NCI-H524 treated with DMSO at 0.1 percent for 48 hours (cell line): ENCODE data around the gene BAHCC1.

Experiments
- DNase-seq: peaks from one replicate; lab custom pipeline; 2025; lab: John Stamatoyannopoulos, UW

The BAHCC1 gene

DNA sequence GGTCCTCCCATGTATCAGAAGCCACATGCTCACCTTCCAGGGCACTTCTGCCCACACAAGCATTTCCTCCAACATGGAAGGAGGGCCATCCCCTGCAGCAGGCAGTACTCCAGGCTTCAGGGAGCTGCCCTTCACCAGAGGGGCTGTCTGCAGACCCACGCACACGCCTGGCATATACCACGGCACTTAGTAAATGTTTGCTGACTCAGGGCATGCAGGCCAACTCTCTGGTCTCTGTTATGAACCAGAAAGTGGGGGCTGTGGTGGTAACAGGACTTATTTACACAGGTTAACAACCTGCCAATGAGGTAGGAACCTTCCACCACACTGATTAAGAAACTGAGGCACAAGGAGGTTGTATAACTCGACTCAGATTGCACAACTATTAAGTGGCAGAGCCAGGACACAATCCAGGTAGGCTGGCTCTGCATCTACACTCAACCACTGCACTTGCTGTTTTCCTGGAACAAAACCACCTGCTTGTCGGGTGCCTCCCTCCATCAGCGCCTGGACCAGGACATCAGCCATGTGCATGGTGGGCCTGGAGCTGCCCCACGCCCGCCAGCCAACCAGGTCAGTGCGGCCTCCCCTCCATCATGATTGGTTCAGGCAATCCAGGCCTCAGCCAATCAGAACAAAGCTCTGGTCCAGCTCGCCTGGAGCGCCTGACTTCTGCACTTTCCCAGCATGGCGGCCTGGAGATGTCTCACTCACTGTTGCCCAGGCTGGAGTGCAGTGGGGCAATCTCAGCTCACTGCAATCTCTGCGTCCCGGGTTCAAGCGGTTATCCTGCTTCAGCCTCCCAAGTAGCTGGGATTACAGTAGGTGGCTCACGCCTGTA lies 98.2 kb downstream of the BAHCC1 start:
- no peak for DNase-seq

DNA sequence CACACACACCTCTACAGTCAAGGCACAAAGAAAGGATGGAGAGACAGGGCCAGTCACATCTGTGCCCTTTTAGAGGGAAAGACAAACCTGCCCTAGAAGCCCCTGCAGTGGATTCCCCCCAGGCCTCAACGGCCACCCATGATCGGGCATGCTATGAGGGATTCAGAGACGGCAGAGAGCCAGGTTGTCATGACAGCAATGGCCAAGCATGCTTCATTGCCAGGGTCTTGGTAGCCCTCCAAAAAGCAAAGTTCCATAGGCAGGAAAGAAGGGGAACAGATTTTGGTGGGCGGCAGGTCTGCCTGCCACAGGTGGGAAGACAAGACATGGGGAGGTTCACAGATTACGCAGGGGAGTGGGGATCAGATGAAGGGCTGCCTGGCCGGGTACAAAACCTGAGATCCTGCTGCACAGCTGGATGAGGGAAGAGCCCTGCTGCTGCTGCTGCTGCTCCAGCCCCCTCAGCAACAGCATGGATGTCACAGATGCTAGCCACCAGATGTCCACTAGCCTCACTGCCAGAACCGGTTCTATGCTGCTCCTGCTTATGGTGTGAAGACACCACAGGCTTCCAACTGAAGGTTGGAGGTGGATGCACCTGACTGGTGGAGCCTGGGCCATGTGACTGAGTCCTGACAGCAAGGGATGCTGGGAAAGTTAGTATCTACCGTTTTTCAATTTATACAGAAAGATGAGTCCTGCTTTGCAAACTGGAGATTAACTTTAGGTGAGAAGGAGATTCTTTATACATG lies 99.5 kb downstream of the BAHCC1 start:
- DNase-seq: peak; percentile 96

DNA sequence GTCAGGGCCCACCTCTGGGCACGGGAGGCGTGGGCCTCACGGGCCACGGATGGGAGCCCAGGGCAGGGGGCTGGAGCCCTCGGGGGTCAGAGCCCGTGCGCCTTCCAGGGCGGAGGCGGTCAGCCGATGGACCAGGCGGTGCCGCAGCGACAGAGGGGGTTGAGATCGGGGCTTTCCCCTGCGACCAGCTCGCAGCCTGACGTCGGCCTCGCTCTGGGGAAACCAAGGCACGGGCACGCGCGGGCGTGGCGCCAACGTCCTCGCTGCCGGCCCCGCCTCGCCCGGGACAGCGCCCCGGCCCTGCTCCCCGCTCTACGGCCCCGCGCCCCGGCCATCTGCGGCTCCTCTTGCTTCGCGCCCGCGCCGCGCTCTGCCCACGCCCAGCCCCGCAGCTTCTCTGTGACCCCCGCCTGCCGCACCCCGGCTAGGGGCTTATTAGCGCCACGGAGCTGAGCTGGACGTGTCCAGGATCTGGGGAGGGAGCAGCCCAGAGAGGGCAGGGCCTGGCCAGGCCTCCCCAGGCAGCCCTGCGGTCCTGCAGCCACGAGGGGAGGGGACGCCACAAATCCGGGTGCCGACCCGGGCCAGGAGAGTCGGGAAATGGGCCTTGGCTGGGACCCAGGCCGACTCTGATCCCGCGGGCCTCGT lies 103.8 kb downstream of the BAHCC1 start:
- DNase-seq: no peak

DNA sequence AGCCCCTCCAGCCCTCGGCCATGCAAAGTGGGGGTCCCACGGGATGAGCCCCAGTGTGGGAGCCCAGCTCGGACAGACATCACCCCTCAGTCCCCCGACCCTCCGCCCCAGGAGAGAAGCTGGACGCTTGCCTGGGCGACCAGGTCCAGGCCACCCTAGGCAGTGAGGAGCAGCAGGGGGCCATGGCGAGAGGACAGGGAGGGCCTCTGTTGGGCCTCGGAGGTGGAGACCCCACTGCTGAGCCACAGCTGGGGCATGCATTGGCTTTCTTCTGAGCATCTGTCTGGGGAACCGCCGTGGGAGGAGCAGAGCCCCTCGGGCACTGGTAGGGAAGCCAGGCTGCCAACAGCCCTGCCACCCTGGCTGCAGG lies 104.3 kb downstream of the BAHCC1 start:
- DNase-seq: no peak

DNA sequence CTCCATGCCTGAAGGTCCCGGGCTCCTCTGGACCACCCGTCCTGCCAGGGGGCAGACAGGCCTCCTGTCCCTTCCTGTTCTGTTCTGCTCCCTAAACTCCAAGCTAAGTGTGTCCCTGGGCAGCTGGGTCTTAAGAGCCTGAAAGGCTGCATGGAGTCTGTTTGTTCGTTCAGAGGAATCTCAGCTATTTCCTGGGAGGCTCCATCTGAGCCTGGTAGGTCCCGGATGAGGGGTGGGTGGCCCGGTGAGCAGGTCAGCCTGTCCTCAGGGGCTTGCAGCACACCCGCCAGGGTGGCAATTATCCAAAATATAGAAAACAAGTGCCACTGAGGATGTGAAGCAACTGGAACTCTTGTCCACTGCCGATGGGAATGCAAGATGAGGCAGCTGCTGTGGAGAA lies 104.8 kb downstream of the BAHCC1 start:
- DNase-seq: no peak

DNA sequence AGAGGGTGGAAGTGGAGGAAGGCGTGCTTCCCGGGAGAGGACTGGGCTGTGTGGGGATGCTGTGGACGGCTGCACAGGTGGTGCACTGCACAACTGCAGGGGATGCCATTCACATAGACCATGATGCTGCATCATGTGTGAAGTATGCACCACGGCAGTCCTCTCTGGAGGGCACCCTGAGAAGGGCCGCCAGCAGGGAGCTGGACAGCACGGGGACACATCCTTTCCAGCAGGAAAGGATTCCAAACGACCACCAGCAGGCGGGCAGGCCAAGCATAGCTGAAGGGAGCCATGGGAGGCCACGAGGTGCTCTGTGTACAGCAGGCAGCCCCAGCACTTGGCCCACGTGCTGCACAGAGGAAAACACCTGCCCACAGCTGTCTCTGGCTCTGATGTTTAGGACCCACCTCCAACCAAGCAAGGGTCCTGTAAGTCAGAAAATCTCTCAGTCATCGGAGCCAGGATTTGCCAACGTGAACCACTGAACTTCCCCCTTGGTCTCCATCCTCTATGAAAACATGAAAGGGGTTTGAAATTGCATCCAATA lies 107.3 kb downstream of the BAHCC1 start:
- DNase-seq: no peak

DNA sequence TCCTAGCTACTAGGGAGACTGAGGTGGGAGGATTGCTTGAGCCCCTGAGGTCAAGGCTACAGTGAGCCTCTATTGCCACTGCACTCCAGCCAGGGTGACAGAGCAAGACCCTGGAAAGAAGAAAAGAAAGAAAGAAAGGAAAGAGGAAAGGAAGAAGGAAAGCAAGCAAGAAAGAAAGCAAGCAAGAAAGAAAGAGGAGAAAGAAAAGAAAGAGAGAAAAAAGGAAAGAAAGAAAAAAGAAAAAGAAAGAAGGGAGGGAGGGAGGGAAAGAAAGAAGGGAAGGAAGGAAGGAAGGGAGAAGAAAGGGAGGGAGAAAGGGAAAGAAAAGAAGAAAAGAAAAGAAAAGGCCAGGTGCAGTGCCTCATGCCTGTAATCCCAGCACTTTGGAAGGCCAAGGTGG lies 108.4 kb downstream of the BAHCC1 start:
- no peak for DNase-seq

DNA sequence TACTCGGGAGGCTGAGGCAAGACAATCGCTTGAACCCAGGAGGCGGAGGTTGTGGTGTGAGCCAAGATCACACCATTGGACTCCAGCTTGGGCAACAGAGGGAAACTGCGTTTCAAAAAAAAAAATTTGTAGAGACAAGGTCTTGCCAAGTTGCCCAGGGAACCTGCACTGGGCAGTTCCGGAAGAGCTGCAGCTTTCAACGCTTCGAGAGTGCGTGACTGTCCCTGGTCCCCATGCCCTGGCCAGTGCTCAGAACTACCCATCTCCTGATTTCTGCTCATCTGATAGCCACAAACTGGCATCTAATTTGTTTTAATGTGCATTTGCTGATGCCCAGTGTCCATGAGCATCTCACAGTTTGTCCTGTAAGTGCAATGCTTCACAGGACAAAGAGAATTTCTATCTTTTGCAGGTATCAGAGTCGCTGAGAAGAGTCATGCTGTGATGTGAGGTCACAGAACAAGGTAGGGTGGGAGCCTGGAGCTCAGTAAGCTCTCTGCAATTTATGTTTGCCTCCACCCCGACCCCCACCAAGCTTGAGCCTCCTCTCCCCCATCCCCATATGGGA lies 113.5 kb downstream of the BAHCC1 start:
- DNase-seq: no peak

DNA sequence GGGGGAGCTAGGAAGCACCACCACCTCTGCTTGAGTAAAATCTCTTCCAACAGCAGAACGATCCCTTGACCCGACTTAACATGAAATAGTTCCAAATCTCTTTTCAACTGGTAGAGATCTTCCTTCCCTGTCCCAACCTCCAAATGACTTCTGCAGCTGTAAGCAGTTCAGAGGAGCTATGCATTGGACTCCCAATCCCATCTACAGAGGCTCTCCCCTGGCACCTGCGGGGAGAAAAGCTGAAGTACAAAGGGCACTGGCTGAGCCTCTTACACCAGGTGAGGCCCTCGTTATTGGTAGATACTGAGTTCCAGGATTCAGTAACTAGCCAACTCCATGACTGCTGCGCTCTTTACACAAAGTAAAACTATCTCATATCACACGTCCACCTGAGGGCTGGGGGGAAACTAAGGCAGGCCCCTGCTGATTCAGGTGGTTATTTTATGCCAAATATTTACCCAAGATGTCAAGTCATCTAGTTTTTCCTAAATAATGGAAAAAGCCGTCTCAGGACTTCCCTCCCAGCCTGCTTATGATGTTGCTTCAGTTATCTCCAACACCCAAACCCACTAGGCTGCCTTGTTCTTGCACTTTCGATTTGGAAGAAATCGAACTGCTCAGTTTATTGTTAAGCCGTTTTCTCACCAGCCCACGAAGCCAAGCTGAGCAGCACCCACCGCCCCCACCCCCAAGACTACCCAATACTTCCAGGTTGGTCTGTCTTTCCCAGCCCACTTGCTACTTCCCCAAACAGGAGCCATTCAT lies 114.1 kb downstream of the BAHCC1 start:
- DNase-seq: no peak

DNA sequence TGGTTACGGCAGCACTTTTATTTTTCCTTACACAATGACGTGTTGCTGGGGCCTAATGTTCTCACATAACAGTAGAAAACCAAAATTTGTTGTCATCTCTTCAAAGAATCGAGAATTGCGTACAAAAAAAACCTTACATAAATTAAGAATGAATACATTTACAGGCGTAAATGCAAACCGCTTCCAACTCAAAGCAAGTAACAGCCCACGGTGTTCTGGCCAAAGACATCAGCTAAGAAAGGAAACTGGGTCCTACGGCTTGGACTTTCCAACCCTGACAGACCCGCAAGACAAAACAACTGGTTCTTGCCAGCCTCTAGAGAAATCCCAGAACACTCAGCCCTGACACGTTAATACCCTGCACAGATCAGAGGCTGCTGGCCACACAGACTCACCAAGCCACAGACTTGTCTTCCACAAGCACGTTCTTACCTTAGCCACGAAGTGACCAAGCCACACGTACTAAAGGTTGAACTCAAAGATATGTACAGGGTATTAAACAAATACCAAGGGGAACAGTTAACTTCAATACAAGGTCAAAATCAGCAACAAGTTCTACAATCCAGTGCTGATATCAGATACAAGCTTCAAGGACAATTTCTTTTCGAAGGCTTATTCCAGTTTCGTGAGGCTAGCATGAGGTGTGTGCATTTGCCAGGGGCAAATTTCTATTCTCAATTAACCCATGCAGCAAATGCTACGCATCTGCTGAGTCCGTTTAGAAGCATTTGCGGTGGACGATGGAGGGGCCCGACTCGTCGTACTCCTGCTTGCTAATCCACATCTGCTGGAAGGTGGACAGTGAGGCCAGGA lies 114.9 kb downstream of the BAHCC1 start:
- no peak for DNase-seq

DNA sequence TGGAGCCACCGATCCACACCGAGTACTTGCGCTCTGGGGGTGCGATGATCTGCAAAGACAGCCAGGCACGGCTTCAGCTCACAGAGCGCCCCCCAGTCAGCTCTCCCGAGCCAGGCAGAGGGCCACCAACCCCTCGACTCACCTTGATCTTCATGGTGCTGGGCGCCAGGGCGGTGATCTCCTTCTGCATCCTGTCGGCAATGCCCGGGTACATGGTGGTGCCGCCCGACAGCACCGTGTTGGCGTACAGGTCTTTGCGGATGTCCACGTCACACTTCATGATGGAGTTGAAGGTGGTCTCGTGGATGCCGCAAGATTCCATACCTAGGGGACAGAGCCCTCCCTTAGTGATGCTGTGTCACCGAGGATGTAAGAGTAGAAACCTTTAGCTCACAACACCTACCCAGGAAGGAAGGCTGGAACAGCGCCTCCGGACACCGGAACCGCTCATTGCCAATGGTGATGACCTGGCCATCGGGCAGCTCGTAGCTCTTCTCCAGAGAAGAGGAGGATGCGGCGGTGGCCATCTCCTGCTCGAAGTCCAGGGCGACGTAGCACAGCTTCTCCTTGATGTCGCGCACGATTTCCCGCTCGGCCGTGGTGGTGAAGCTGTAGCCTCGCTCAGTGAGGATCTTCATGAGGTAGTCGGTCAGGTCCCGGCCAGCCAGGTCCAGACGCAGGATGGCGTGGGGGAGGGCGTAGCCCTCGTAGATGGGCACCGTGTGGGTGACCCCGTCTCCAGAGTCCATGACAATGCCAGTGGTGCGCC lies 115.7 kb downstream of the BAHCC1 start:
- no peak for DNase-seq

DNA sequence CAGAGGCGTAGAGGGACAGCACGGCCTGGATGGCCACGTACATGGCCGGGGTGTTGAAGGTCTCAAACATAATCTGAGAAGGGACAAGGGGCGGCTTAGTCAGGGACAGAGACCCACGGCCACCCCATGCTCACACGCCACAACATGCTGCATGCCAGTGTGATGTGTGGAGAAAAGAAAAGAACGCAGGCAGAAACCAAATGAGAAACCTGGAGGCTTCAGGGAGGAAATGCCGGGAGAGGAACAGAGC lies 116.2 kb downstream of the BAHCC1 start:
- no peak for DNase-seq

DNA sequence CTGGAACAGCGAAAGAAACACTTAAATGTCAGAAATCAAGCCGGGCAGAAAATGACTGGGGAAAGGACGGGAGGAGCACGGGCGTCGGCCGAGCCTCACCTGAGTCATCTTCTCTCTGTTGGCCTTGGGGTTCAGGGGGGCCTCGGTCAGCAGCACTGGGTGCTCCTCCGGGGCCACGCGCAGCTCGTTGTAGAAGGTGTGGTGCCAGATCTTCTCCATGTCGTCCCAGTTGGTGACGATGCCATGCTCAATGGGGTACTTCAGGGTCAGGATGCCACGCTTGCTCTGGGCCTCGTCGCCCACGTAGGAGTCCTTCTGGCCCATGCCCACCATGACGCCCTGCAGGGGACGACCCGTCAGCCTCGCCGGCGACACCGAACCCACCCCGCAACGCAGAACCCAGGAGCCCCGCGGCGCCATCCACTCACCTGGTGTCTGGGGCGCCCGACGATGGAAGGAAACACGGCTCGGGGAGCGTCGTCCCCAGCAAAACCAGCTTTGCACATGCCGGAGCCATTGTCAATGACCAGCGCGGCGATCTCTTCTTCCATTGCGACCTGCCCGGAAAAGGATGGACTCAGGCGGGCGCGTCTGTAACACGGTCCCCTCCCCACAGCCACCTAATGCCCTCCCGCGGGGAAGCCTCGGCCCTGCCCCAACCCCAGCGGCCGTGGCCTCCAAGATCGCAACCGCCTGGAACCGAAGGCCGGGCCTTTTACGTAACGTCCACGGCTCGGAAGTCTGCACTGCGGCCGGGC lies 116.7 kb downstream of the BAHCC1 start:
- no peak for DNase-seq

DNA sequence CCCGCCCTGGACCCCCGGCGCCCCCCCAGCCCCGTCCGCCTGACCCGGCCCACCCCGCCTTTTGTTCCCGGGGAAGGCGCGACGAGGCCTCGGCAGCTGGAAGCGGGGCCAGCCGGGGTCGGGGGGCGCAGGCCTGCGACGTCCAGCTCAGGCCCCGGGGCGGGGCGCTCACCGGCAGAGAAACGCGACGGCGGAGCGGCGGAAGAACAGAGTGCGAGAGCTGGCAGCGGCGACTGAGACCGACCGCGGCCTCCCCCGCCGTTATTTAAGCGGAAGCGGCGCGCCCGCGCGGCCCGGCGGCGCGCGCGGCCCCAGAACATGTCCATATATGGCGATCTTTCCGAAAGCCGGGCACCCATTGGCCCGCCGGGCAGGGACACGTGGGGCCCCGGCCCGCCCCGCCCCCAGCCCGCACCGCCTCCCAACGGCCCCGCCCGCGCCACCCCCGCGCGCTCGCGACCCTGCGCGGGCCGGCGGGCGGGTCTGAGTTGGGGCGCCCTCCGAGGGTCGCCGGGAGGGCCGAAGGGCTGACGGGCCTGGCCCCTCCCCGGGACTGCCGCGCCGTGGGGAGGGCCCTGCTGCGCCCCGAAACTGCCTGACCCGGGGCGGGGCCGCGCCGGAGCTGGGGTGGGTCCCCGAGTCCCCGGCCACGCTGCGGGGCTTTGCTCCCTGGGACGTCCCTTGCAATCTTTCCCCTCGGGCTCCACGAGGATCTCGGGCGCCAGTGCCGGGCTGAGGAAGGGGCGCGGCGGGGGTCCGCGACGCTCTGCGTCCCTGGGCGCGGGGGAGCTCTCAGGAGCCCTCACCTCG lies 117.5 kb downstream of the BAHCC1 start, which contains the start of gene ACTG1:
TSS of gene ACTG1 (minus strand) at position 238 of the 810 bp plus-strand sequence. CDS start 445 bp downstream, outside the sequence.
- DNase-seq: peak; percentile 54

DNA sequence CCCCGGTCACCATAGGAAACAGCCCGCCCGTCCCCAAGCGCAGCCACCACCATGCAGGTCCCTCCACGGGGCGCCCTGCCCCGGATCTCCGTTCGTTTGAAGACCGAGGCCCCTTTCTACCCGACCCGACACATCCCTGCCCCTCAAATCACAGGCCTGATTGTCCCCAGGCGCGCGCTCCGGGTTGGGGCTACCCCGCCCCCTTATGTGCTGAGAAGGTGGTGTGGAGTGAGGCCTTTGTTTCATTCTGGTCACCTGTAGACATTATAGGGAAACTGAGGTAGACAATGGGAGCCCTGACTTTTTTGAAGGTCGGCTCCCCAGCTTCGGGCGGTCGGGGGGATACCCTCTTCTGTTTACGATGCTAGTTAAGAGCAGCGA lies 118.1 kb downstream of the BAHCC1 start:
- DNase-seq: no peak

DNA sequence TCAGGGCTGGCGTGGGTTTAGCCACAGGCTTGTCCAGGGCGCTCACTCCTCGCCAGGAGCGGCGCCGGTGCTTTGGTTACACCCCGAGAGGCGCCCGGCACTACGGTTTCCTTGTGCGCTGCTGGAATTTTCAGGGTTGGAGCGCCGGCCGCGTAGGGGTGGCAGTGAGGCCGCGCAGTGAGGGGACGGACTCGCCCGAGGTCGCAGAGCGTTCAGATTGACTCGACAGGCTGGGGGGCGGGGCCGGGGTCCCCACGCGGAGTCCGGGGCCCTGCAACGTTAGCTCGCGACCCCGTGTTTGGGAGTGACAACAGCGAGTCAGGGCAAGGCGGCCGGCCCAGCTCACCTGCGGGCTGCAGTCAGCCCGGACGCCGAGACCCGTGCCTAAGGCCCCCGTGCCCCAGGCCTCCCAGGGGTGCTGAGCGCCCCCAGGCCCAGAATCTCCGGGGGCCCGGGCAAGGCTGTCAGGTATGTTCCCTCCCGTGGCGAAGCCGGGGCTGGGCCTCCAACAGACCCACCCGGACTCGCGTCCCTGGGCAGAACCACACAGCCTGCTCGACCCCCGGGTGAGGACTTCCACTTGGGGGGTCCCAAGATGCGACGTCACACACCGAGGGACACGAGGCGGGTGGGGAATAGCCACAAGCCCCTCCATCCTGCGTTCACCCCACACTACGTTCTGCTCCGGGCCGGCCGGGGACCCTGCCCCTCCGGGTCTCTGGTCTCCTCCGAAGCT lies 118.7 kb downstream of the BAHCC1 start:
- no peak for DNase-seq

DNA sequence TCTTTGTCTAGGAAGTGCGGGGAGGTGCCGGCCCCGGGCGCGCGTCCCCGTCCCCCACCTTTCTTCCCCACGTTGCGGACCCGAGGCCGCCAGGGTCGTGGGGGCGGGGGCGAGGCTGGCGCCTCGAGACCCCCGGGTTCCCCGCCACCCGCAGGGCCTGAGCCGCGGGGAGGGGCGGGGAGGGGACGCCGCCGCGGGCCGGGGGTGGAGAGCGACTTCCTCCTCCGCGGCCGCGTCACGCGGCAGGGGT lies 119.2 kb downstream of the BAHCC1 start:
- DNase-seq: no peak
